Large intestine (tissue), 3 donors: ENCODE measurements around the gene CDH8. TPM values are rescaled to one million over a fixed set of nuclear protein-coding genes. Genes with fewer than 3 reads are reported as not detected.

Experiments used
- DNase-seq, 2 donors: peaks; one replicate each; pipeline versions ENCODE4 v3.0.0 to v3.0.0-alpha.2; 2013
- H3K27ac ChIP-seq: one replicate; pipeline ENCODE4 v1.5.1; 2013; ENCODE audit warnings: low read length
- H3K27me3 ChIP-seq: 2 replicates; pipeline ENCODE4 v1.6.1; 2013; ENCODE audit warnings: low read length; ENCODE audit not compliant: control insufficient read depth, insufficient read depth
- H3K36me3 ChIP-seq: 2 replicates; pipeline ENCODE4 v1.6.1; 2013; ENCODE audit warnings: low read length; ENCODE audit not compliant: control insufficient read depth, insufficient read depth
- H3K4me1 ChIP-seq: one replicate; pipeline ENCODE4 v1.6.1; 2013; ENCODE audit warnings: low read length; ENCODE audit not compliant: control insufficient read depth, insufficient read depth
- H3K4me3 ChIP-seq: one replicate; pipeline ENCODE4 v1.5.1; 2013; ENCODE audit warnings: low read length
- H3K9me3 ChIP-seq: one replicate; pipeline ENCODE4 v1.6.1; 2013; ENCODE audit warnings: mild to moderate bottlenecking, low read depth, low read length, moderate library complexity; ENCODE audit not compliant: control insufficient read depth
- WGBS: methylation state at CpG from one replicate; pipeline ENCODE4 v1.1.5; 2013; ENCODE audit warnings: low lambda C conversion rate; ENCODE audit not compliant: insufficient coverage; 5-methylcytosine and 5-hydroxymethylcytosine counted together
- polyA plus RNA-seq: library from polyadenylated mRNA; unstranded; fragments of 120-200 nt; gene quantifications from one replicate; pipeline ENCODE4 v1.2.1, GENCODE V29; 2013

CDH8 gene
- polyA plus RNA-seq, 1 donor, result 2.0 TPM

- H3K36me3 ChIP-seq, result no peaks in the 10 kb centered on the region
- WGBS, result 83% methylated on average over 2 of the region's 2 CpGs
Observed at GRCh38 chr16:61998460-61998859, 37.8 kb downstream of the CDH8 start.

GRCh38 chr16:61993108-61993507 lies 43.1 kb downstream of the CDH8 start:
- Histone ChIP-seq H3K27me3 (no peaks in the 10 kb centered on the region), H3K4me3 (no peak overlapping the region), H3K36me3 (no peaks in the 10 kb centered on the region), H3K4me1 (no peaks in the 10 kb centered on the region), H3K9me3 (no peaks in the 10 kb centered on the region), H3K27ac (no peak overlapping the region)
- DNase-seq, result no peak
- no CpG with 5 or more reads among the region's 3 CpGs for WGBS

More at GRCh38 chr16:61998460-61998859, 37.8 kb downstream of the CDH8 start:
- Histone ChIP-seq H3K9me3 (no peaks in the 10 kb centered on the region), H3K4me3 (no peak overlapping the region), H3K4me1 (no peaks in the 10 kb centered on the region), H3K27me3 (no peaks in the 10 kb centered on the region), H3K27ac (no peak overlapping the region)
- DNase-seq, result no peak

DNA sequence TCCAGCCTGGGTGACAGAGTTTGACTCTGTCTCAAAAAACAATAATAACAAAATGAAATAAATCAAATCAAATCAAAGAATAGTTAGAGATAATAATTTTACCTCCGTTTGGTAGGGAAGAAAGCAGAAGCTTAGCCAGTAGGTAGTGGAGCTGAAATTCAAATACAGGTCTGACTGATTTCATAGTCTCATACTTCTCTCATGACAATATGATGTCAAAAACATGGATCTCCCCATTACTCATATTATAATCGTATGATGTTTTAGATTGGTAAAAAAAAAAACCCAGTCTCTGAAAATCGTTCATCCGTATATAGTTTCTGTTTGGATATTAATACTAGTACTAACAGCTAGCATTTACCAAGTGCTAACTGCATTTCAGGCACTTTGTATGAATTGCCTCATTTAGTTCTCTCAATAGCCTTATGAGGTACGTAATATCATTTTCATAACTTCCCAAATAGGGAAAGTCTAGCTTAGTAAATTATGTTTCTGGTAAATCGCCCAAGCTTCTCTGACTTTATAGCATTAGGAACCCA lies 48.7 kb downstream of the CDH8 start:
- Histone ChIP-seq H3K27me3 (no peaks in the 10 kb centered on the region), H3K4me1 (no peaks in the 10 kb centered on the region)
- WGBS, result 86% methylated on average over 4 of the region's 6 CpGs

DNA sequence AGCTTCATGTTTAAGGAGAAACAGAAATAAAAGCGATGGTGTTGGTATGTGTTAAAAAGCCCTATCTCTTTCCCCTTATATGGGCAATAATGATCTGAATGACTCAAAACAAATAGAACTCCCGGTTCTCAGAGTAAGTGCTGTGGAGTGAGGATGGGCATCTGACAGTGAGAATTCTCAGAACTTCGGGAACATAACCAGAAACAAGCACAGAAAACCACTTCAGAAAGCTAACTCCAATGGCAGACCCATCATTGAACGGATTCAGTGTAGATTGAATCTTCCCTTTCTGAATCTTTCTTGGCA lies 67.2 kb downstream of the CDH8 start:
- 52% methylated on average over 2 of the region's 4 CpGs for WGBS
- no peaks in the 10 kb centered on the region for H3K27me3 ChIP-seq

More for the DNA sequence above, 48.7 kb downstream of the CDH8 start:
- H3K27ac ChIP-seq, result no peak overlapping the region
- no peaks in the 10 kb centered on the region for H3K36me3 ChIP-seq
- no peak for DNase-seq
- no peak overlapping the region for H3K4me3 ChIP-seq
- H3K9me3 ChIP-seq, result no peaks in the 10 kb centered on the region

DNA sequence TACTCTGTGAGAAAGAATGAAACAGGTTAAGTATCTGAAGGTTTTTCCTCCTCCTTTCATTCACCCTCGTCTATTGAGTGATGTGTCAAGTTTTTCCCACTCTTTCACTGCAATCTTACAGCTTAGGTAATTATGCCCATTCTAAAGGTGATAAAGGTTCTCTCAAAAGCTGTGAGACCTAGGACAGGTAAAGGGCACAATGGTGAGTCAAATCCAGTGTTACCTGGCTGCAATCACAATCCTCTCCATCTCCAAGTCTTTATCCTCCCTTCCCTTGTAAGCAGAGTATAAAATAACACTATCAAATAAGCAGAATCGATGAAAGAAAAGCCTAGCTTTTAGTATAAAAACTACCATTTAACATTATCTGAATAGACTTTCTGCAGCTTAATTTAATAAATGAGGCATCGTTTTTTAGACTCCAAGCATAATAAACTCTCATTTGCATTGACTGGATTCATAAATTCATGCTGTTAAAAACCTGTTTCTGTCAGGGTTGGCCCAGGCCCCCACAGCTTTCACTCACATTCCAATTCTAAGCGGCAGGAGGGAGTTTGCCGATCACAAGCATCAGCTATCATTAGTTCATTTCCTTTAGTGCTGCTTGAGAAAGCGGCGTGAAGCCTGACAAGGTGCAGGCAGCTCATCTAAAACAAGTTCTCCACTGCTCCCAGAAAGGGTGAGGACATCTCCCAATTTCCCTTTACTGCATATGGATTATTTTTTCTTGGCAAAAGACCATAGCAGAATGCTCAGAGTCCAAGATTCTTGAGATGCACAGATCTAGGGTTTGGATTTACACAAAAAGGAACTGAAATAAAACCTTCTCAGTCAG lies 67.8 kb downstream of the CDH8 start:
- Histone ChIP-seq H3K4me1 (no peaks in the 10 kb centered on the region), H3K36me3 (no peaks in the 10 kb centered on the region), H3K27ac (no peak overlapping the region), H3K4me3 (no peak overlapping the region), H3K27me3 (no peaks in the 10 kb centered on the region), H3K9me3 (no peaks in the 10 kb centered on the region)
- no peak for DNase-seq
- no CpG with 5 or more reads among the region's 7 CpGs for WGBS

More for the DNA sequence above, 67.2 kb downstream of the CDH8 start:
- Histone ChIP-seq H3K9me3 (no peaks in the 10 kb centered on the region), H3K4me1 (no peaks in the 10 kb centered on the region), H3K27ac (no peak overlapping the region), H3K4me3 (no peak overlapping the region), H3K36me3 (no peaks in the 10 kb centered on the region)
- DNase-seq, result no peak

DNA sequence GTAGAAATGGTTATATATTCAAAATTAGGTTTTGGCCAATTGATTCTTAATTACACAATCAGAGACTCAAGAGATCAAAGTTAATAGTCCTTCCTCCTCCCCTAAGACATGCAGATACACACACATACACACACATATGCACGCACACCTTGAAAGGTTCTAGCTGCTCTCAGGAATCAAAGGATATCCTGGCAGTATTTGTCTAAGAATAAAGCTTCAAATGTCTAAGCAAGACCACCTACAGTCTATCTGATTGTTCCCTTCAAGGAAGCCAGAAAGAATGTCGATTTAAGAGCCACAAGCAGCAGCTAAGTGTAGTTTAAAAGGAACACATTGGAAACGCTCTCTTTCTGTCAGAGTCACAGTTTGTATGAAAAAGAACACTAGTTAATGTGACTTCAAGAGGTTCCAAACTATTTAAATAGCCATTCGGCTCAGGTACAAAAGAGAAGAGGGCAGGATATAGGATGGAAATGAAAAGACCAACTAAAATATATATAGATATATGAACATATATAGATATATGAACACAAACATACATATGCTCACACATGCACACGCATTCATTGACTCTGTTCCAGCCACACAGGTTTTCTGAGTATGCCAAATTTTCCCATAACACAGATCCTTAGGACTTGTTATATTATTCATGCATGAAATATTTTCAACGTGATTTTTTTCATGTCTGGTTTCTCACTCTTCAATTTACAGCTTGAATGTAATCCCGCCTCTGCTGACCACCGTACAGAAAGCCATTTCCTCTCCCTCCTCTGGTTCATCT lies 79.0 kb downstream of the CDH8 start:
- no peak overlapping the region for H3K4me3 ChIP-seq
- H3K4me1 ChIP-seq, result no peaks in the 10 kb centered on the region
- no peak for DNase-seq
- no peak overlapping the region for H3K27ac ChIP-seq
- no peaks in the 10 kb centered on the region for H3K36me3 ChIP-seq
- H3K9me3 ChIP-seq, result no peaks in the 10 kb centered on the region
- H3K27me3 ChIP-seq, result no peaks in the 10 kb centered on the region
- 96% methylated on average over 4 of the region's 8 CpGs for WGBS

DNA sequence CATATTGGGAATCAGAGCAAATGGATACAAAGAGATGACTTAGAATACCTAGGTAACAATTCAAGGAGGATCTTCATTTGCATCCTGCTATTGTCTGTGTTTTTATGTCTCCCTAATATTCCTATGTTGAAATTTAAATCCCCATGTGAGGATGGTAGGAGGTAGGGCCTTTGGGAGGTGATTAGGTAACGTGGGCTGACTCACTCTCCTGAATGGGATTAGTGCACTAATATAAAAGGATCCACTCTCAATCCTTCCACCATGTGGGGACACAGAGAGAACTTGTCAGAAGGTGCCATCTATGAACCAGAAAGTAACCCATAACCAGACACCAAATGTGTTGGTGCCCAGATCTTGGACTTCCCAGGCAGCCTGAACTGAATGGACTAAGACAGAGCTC lies 83.4 kb downstream of the CDH8 start:
- H3K4me3 ChIP-seq, result no peak overlapping the region
- H3K27me3 ChIP-seq, result no peaks in the 10 kb centered on the region
- H3K9me3 ChIP-seq, result no peaks in the 10 kb centered on the region
- no peak overlapping the region for H3K27ac ChIP-seq
- H3K4me1 ChIP-seq, result no peaks in the 10 kb centered on the region
- WGBS, result no CpG with 5 or more reads among the region's 1 CpG
- DNase-seq, result no peak
- H3K36me3 ChIP-seq, result no peaks in the 10 kb centered on the region

- H3K4me1 ChIP-seq, result no peaks in the 10 kb centered on the region
- no peak for DNase-seq
Observed at GRCh38 chr16:61948414-61948813, 87.8 kb downstream of the CDH8 start.

GRCh38 chr16:61946019-61946418 lies 90.2 kb downstream of the CDH8 start:
- no peak for DNase-seq
- H3K27me3 ChIP-seq, result no peaks in the 10 kb centered on the region
- no peaks in the 10 kb centered on the region for H3K9me3 ChIP-seq
- H3K27ac ChIP-seq, result no peak overlapping the region
- H3K4me1 ChIP-seq, result no peaks in the 10 kb centered on the region
- H3K4me3 ChIP-seq, result no peak overlapping the region
- no peaks in the 10 kb centered on the region for H3K36me3 ChIP-seq

More at GRCh38 chr16:61948414-61948813, 87.8 kb downstream of the CDH8 start:
- 42% methylated on average over 3 of the region's 3 CpGs for WGBS
- no peaks in the 10 kb centered on the region for H3K27me3 ChIP-seq
- no peak overlapping the region for H3K4me3 ChIP-seq
- no peaks in the 10 kb centered on the region for H3K36me3 ChIP-seq
- H3K27ac ChIP-seq, result no peak overlapping the region
- no peaks in the 10 kb centered on the region for H3K9me3 ChIP-seq

- H3K4me3 ChIP-seq, result no peak overlapping the region
- no peaks in the 10 kb centered on the region for H3K36me3 ChIP-seq
- WGBS, result 50% methylated on average over 3 of the region's 4 CpGs
- H3K27ac ChIP-seq, result no peak overlapping the region
- H3K9me3 ChIP-seq, result no peaks in the 10 kb centered on the region
- DNase-seq, result no peak
- no peaks in the 10 kb centered on the region for H3K27me3 ChIP-seq
- no peaks in the 10 kb centered on the region for H3K4me1 ChIP-seq
Observed at GRCh38 chr16:61945511-61945910, 90.7 kb downstream of the CDH8 start.
